ENCODE measurements around the gene CASTOR1. TPM values are rescaled to one million over a fixed set of nuclear protein-coding genes. Genes with fewer than 3 reads are reported as not detected.

Gene CASTOR1
- total RNA-seq, 1 donor from 2014 or later = 51.8 TPM

DNA sequence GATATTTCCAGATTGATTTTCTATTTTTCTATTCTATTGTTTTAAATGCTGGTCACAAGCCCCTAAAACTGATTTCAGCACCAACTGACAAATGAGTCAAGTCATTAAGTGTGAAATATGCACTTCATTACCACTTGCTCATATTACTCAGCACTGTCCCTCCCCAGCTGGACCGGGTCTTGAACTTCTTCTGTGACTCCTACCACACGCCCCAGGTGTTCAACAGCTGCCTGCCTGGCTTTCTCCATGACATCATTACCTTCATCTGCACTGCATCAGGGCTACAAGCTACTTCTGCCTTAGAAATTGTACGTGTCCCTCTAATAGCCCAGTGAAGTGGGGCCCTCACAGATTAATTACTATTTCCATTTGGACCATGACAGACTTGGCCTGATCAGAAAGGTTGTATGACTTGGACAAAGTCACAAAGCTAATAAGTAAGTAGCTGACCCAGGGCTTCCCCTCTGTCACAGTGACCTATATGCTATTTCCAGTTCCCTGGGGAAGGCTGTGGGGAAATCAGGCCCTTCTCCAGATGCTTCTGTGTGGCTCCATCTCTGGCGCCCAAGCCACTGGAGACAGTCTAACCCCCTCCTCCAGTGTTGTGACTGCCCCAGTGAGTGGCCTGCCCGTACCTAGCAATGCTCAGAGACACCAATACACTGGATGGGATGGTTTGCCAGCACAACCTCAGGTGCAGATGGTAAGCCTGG lies 19.4 kb upstream of the CASTOR1 start:
- Histone ChIP-seq H3K27me3 (no peaks in the 10 kb centered on the region), H3K36me3 (no peaks in the 10 kb centered on the region), H3K27ac (peak overlapping the region; percentile 87), H3K4me1 (peaks cover 99% of the 10 kb centered on the region), H3K9me3 (no peaks in the 10 kb centered on the region), H3K4me3 (no peak overlapping the region)
- TF ChIP-seq POLR2AphosphoS5 (IDR thresholded peaks at IDR 0.05; ENCODE audit: insufficient read depth in 1 of 2, low read depth in 1 of 2) (peak in 1 of 2 donors; percentile 29), POLR2A (IDR thresholded peaks at IDR 0.05) (no peak)
- intact Hi-C loops (cut with DNase I) = no loop called here
- no peak for DNase-seq (ENCODE audit: extremely low spot score in 2 of 2)

DNA sequence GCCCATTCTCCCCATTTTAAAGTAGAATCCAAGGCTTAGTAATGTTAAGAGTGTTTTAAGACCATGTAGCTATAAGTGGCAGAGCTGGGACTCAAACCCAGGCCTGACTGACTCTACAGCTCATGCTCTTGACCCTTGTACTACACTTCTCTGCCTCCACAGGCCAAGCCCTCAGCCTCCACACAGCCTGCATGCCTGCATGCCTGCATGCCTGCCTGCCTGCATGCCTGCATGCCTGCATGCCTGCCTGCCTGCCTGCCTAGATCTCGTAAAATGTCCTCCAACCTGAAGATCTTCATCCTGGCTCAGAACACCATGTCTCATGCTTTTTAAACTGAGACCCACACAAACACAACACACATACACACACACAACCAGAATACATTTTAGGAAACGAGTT lies 18.8 kb upstream of the CASTOR1 start:
- Histone ChIP-seq H3K9me3 (no peaks in the 10 kb centered on the region), H3K4me3 (no peak overlapping the region), H3K4me1 (peaks cover 100% of the 10 kb centered on the region), H3K27me3 (no peaks in the 10 kb centered on the region), H3K27ac (peak overlapping the region; percentile 87), H3K36me3 (no peaks in the 10 kb centered on the region)
- TF ChIP-seq POLR2AphosphoS5 (IDR thresholded peaks at IDR 0.05; ENCODE audit: insufficient read depth in 1 of 2, low read depth in 1 of 2) (no peak), POLR2A (IDR thresholded peaks at IDR 0.05) (no peak)
- TF ChIP-seq, protein P1, sequence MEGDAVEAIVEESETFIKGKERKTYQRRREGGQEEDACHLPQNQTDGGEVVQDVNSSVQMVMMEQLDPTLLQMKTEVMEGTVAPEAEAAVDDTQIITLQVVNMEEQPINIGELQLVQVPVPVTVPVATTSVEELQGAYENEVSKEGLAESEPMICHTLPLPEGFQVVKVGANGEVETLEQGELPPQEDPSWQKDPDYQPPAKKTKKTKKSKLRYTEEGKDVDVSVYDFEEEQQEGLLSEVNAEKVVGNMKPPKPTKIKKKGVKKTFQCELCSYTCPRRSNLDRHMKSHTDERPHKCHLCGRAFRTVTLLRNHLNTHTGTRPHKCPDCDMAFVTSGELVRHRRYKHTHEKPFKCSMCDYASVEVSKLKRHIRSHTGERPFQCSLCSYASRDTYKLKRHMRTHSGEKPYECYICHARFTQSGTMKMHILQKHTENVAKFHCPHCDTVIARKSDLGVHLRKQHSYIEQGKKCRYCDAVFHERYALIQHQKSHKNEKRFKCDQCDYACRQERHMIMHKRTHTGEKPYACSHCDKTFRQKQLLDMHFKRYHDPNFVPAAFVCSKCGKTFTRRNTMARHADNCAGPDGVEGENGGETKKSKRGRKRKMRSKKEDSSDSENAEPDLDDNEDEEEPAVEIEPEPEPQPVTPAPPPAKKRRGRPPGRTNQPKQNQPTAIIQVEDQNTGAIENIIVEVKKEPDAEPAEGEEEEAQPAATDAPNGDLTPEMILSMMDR (IDR thresholded peaks at IDR 0.05) = no peak
- no peak for DNase-seq (ENCODE audit: extremely low spot score in 2 of 2)
- intact Hi-C loops (cut with DNase I) = no loop called here

DNA sequence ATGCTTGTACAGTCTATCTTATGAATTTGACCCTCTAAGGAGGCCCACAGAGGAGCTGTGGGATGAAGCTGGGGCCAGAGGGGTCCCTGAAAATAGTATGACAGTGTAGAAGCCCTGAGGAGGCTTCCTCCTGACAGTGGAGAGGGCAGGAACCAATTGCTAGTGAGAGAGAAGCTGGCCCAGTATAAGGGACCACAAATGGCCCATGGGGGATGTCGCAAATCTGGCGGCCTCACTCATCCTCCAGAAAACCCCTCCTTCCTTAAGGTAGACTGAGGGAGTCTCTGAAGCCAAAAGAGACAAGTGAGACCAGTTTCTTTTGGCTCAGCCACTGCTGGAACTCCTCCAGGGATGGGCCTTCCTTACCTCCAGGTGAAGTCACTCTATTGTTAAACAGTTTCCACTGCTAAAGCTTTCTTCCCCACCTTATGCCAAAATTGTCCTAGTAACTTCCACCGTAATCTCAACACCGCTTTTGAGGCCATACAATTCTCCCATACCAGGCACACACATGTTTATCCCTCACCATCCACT lies 17.8 kb upstream of the CASTOR1 start:
- Histone ChIP-seq H3K27ac (peak overlapping the region; percentile 75), H3K9me3 (no peaks in the 10 kb centered on the region), H3K36me3 (no peaks in the 10 kb centered on the region), H3K4me1 (peaks cover 100% of the 10 kb centered on the region), H3K4me3 (no peak overlapping the region), H3K27me3 (no peaks in the 10 kb centered on the region)
- intact Hi-C loops (cut with DNase I) = no loop called here
- TF ChIP-seq, protein P1 (IDR thresholded peaks at IDR 0.05) = no peak
- TF ChIP-seq POLR2AphosphoS5 (IDR thresholded peaks at IDR 0.05; ENCODE audit: insufficient read depth in 1 of 2, low read depth in 1 of 2) = no peak
- no peak for TF ChIP-seq POLR2A (IDR thresholded peaks at IDR 0.05)
- DNase-seq (ENCODE audit: extremely low spot score in 2 of 2) = no peak

DNA sequence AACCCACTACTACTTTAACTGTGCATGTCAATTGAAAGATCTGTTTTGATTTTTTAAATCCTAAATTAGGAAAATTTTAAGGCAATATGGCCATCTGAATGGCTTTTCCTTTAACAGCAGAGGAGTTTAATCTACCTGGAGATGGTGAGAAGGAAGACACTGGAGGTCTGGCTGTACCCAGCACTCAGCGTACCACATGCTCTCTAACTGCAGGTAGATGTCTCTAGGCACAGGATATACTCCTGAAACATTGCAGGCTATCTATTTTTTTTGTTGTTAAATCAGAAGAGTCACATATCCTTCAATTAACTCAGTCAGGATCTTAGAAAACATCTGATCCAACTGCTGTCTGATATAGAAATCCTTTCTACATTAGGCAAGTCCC lies 17.3 kb upstream of the CASTOR1 start:
- DNase-seq (ENCODE audit: extremely low spot score in 2 of 2) = no peak
- Histone ChIP-seq H3K4me1 (peaks cover 100% of the 10 kb centered on the region), H3K36me3 (peaks cover 0 to under 1% of the 10 kb centered on the region in 2 donors), H3K4me3 (no peak overlapping the region), H3K27me3 (no peaks in the 10 kb centered on the region), H3K27ac (peak overlapping the region; percentile 75), H3K9me3 (no peaks in the 10 kb centered on the region)
- intact Hi-C loops (cut with DNase I) = no loop called here
- no peak for TF ChIP-seq POLR2AphosphoS5 (IDR thresholded peaks at IDR 0.05; ENCODE audit: insufficient read depth in 1 of 2, low read depth in 1 of 2)
- TF ChIP-seq, protein P1 (IDR thresholded peaks at IDR 0.05) = no peak
- TF ChIP-seq POLR2A (IDR thresholded peaks at IDR 0.05) = no peak

DNA sequence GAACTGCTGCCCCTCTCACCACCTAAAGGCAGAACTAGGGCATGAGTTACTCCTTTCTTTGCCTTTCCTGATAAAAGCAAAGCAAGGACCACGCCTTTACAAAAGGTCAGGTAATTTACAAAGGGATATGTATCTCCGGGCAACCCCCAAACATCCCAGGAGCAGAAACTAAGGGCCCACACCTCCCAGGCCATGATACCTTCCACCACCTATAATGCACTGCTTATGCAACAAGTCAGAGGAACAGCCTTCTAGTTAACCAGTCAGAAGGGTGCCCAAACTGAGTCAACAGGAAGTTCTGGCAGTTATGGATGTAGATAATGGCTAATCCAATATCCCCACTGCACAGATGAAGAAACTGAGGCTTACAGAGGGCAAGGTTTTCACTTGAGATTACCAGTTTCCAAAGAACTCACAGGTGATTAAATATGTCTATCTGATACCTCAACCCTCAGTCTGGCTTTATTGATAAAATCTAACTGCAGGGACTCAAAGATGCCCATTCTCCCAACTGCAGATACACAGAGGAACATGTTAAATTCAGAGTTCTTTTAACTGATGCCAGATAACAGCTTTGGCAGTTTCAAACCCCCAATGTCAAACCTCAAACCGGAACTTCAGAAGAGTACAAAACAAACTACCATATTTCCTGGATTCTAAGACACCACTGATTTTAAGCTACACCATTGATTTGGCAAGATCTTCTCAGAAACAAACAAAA lies 16.8 kb upstream of the CASTOR1 start:
- Histone ChIP-seq H3K9me3 (no peaks in the 10 kb centered on the region), H3K4me3 (no peak overlapping the region), H3K4me1 (peaks cover 100% of the 10 kb centered on the region), H3K27me3 (no peaks in the 10 kb centered on the region), H3K27ac (peak overlapping the region; percentile 75), H3K36me3 (peaks cover 0 to 6% of the 10 kb centered on the region in 2 donors)
- TF ChIP-seq POLR2AphosphoS5 (IDR thresholded peaks at IDR 0.05; ENCODE audit: insufficient read depth in 1 of 2, low read depth in 1 of 2) (no peak), POLR2A (IDR thresholded peaks at IDR 0.05) (no peak)
- TF ChIP-seq, protein P1 (IDR thresholded peaks at IDR 0.05) = no peak
- DNase-seq (ENCODE audit: extremely low spot score in 2 of 2) = no peak
- intact Hi-C loops (cut with DNase I) = no loop called here

Data from vagina (tissue), 2 donors.